ENCODE measurements around the gene UGT1A1. TPM values are rescaled to one million over a fixed set of nuclear protein-coding genes. Genes with fewer than 3 reads are reported as not detected.

The UGT1A1 gene
- total RNA-seq, 1 experiment from 2014 or later, result not detected

GRCh38 chr2:233791151-233791882 is 31.2 kb downstream of the UGT1A1 start:
- DNase-seq (ENCODE audit: low read depth, low spot score) (no peak), ATAC-seq (no peak)
- Histone ChIP-seq H3K4me2 (ENCODE audit: low read length) (no peak overlapping the region), H4K20me1 (ENCODE audit: insufficient read depth) (no peaks in the 10 kb centered on the region), H3K9ac (ENCODE audit: low read length) (no peak overlapping the region), H2AFZ (ENCODE audit: low read depth, low read length, poor library complexity, severe bottlenecking) (no peak overlapping the region), H3K4me1 (ENCODE audit: control insufficient read depth in 1 of 2, insufficient read depth in 2 of 2, low read length in 2 of 2) (no peaks in the 10 kb centered on the region), H3K9me2 (ENCODE audit: insufficient read depth) (no peaks in the 10 kb centered on the region), H3K27me3 (ENCODE audit: insufficient read depth, low read length) (no peaks in the 10 kb centered on the region), H3K79me2 (ENCODE audit: insufficient read depth, low read length) (no peaks in the 10 kb centered on the region), H3K9me3 (ENCODE audit: control insufficient read depth in 1 of 2, insufficient read depth in 1 of 2, low read depth in 1 of 2, low read length in 2 of 2) (no peaks in the 10 kb centered on the region), H3K36me3 (ENCODE audit: control insufficient read depth in 1 of 2, insufficient read depth in 2 of 2, low read length in 2 of 2) (no peaks in the 10 kb centered on the region), H3K27ac (ENCODE audit: low read depth, low read length) (no peak overlapping the region), H3K4me3 (replicated peaks in 1 of 2; ENCODE audit: low read depth in 1 of 2, low read length in 2 of 2) (no peak overlapping the region)
- ChIA-PET CTCF (no interaction called here), RAD21 (ENCODE audit: low non-redundant PET in 1 of 2, low total read pairs in 2 of 2, uncharacterized antibody in 2 of 2, unreplicated experiment in 2 of 2) (no interaction called here), POLR2A (no interaction called here)
- no peak for TF ChIP-seq CEBPB (IDR thresholded peaks at IDR 0.05; ENCODE audit: low read depth)
- TF ChIP-seq JUND (IDR thresholded peaks at IDR 0.05), result no peak
- TF ChIP-seq SIN3A (IDR thresholded peaks at IDR 0.05; ENCODE audit: low read depth), result no peak
- no peak for TF ChIP-seq EZH2 (IDR thresholded peaks at IDR 0.05)
- TF ChIP-seq FOSL1 (IDR thresholded peaks at IDR 0.05; ENCODE audit: low read depth), result no peak
- TF ChIP-seq, protein P1, sequence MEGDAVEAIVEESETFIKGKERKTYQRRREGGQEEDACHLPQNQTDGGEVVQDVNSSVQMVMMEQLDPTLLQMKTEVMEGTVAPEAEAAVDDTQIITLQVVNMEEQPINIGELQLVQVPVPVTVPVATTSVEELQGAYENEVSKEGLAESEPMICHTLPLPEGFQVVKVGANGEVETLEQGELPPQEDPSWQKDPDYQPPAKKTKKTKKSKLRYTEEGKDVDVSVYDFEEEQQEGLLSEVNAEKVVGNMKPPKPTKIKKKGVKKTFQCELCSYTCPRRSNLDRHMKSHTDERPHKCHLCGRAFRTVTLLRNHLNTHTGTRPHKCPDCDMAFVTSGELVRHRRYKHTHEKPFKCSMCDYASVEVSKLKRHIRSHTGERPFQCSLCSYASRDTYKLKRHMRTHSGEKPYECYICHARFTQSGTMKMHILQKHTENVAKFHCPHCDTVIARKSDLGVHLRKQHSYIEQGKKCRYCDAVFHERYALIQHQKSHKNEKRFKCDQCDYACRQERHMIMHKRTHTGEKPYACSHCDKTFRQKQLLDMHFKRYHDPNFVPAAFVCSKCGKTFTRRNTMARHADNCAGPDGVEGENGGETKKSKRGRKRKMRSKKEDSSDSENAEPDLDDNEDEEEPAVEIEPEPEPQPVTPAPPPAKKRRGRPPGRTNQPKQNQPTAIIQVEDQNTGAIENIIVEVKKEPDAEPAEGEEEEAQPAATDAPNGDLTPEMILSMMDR (IDR thresholded peaks at IDR 0.05 in 2 of 3, conservative IDR thresholded peaks at IDR 0.05 in 1 of 3; ENCODE audit: borderline replicate concordance in 1 of 3, insufficient read depth in 1 of 3, low read depth in 2 of 3, low read length in 2 of 3), result no peak
- TF ChIP-seq ZFX (IDR thresholded peaks at IDR 0.05), result no peak
- TF ChIP-seq ATF3 (IDR thresholded peaks at IDR 0.05), result no peak
- TF ChIP-seq ZNF274 (IDR thresholded peaks at IDR 0.05; ENCODE audit: low read depth, low read length), result no peak
- no peak for TF ChIP-seq TCF7L2 (IDR thresholded peaks at IDR 0.05; ENCODE audit: borderline replicate concordance, extremely low read depth, insufficient read depth, insufficient read length)
- TF ChIP-seq, protein P2, sequence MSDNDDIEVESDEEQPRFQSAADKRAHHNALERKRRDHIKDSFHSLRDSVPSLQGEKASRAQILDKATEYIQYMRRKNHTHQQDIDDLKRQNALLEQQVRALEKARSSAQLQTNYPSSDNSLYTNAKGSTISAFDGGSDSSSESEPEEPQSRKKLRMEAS (IDR thresholded peaks at IDR 0.05), result no peak
- TF ChIP-seq POLR2AphosphoS5 (IDR thresholded peaks at IDR 0.05; ENCODE audit: low read depth, low read length), result no peak
- TF ChIP-seq, protein P3, sequence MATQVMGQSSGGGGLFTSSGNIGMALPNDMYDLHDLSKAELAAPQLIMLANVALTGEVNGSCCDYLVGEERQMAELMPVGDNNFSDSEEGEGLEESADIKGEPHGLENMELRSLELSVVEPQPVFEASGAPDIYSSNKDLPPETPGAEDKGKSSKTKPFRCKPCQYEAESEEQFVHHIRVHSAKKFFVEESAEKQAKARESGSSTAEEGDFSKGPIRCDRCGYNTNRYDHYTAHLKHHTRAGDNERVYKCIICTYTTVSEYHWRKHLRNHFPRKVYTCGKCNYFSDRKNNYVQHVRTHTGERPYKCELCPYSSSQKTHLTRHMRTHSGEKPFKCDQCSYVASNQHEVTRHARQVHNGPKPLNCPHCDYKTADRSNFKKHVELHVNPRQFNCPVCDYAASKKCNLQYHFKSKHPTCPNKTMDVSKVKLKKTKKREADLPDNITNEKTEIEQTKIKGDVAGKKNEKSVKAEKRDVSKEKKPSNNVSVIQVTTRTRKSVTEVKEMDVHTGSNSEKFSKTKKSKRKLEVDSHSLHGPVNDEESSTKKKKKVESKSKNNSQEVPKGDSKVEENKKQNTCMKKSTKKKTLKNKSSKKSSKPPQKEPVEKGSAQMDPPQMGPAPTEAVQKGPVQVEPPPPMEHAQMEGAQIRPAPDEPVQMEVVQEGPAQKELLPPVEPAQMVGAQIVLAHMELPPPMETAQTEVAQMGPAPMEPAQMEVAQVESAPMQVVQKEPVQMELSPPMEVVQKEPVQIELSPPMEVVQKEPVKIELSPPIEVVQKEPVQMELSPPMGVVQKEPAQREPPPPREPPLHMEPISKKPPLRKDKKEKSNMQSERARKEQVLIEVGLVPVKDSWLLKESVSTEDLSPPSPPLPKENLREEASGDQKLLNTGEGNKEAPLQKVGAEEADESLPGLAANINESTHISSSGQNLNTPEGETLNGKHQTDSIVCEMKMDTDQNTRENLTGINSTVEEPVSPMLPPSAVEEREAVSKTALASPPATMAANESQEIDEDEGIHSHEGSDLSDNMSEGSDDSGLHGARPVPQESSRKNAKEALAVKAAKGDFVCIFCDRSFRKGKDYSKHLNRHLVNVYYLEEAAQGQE (IDR thresholded peaks at IDR 0.05; ENCODE audit: low read depth), result no peak
- no peak for TF ChIP-seq YY1 (IDR thresholded peaks at IDR 0.05; ENCODE audit: extremely low read depth, insufficient replicate concordance, low read depth, low read length)
- TF ChIP-seq SRF (IDR thresholded peaks at IDR 0.05; ENCODE audit: low read depth), result no peak
- TF ChIP-seq POLR2A (IDR thresholded peaks at IDR 0.05; ENCODE audit: borderline replicate concordance, extremely low read depth, insufficient read depth, insufficient read length), result no peak
- TF ChIP-seq, protein P4, sequence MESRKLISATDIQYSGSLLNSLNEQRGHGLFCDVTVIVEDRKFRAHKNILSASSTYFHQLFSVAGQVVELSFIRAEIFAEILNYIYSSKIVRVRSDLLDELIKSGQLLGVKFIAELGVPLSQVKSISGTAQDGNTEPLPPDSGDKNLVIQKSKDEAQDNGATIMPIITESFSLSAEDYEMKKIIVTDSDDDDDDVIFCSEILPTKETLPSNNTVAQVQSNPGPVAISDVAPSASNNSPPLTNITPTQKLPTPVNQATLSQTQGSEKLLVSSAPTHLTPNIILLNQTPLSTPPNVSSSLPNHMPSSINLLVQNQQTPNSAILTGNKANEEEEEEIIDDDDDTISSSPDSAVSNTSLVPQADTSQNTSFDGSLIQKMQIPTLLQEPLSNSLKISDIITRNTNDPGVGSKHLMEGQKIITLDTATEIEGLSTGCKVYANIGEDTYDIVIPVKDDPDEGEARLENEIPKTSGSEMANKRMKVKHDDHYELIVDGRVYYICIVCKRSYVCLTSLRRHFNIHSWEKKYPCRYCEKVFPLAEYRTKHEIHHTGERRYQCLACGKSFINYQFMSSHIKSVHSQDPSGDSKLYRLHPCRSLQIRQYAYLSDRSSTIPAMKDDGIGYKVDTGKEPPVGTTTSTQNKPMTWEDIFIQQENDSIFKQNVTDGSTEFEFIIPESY (IDR thresholded peaks at IDR 0.05; ENCODE audit: extremely low read depth, insufficient replicate concordance, low read length), result no peak
- no peak for TF ChIP-seq CBX3 (IDR thresholded peaks at IDR 0.05; ENCODE audit: low read depth)
- no peak for TF ChIP-seq RAD21 (IDR thresholded peaks at IDR 0.05; ENCODE audit: low read depth)
- intact Hi-C loops (cut with micrococcal nuclease), result no loop called here
- BruUV-seq (replicated peaks), result no TSS peak
